Smooth muscle cell (in vitro differentiated cells): Measurements from ENCODE around the gene ARHGAP20. TPM values are rescaled to one million over a fixed set of nuclear protein-coding genes. Genes with fewer than 3 reads are reported as not detected.

Source experiments
- DNase-seq: peaks from one replicate; lab custom pipeline; 2025; ENCODE audit not compliant: unreplicated experiment; lab: John Stamatoyannopoulos, UW
- H2AFZ ChIP-seq: fragments of 200-600 bp; sonication (generic); 2 replicates; pipeline ENCODE4 v1.6.0; 2016; ENCODE audit warnings: antibody characterized with exemption, low read depth, mild to moderate bottlenecking
- H3F3A ChIP-seq: fragments of 200-600 bp; sonication (generic); 2 replicates; pipeline ENCODE4 v1.6.0; 2017; ENCODE audit warnings: antibody characterized with exemption, low read depth
- H3K27ac ChIP-seq: fragments of 200-600 bp; sonication (generic); 2 replicates; pipeline ENCODE4 v1.5.1; 2016; ENCODE audit warnings: low read depth, mild to moderate bottlenecking
- H3K27me3 ChIP-seq: fragments of 200-600 bp; sonication (generic); 2 replicates; pipeline ENCODE4 v1.6.1; 2016; ENCODE audit warnings: low read depth, mild to moderate bottlenecking
- H3K36me3 ChIP-seq: fragments of 200-600 bp; sonication (generic); 2 replicates; pipeline ENCODE4 v1.5.1; 2016; ENCODE audit warnings: low read depth
- H3K4me1 ChIP-seq: fragments of 200-600 bp; sonication (generic); 2 replicates; pipeline ENCODE4 v1.5.1; 2016; ENCODE audit warnings: low read depth
- H3K4me2 ChIP-seq: fragments of 200-600 bp; sonication (generic); 2 replicates; pipeline ENCODE4 v1.6.0; 2016; ENCODE audit warnings: mild to moderate bottlenecking
- H3K4me3 ChIP-seq: fragments of 200-600 bp; sonication (generic); 2 replicates; pipeline ENCODE4 v1.5.1; 2016; ENCODE audit warnings: mild to moderate bottlenecking
- H3K79me2 ChIP-seq: fragments of 200-600 bp; sonication (generic); 2 replicates; pipeline ENCODE4 v1.6.0; 2016; ENCODE audit warnings: low read depth, mild to moderate bottlenecking
- H3K9ac ChIP-seq: fragments of 200-600 bp; sonication (generic); 2 replicates; pipeline ENCODE4 v1.6.0; 2016; ENCODE audit warnings: low read depth
- H3K9me3 ChIP-seq: fragments of 200-600 bp; sonication (generic); replicated peaks from 2 replicates; pipeline ENCODE4 v1.5.1; 2016; ENCODE audit warnings: low read depth
- H4K20me1 ChIP-seq: fragments of 200-600 bp; sonication (generic); 2 replicates; pipeline ENCODE4 v1.6.0; 2016; ENCODE audit warnings: low read depth
- WGBS: methylation state at CpG from one replicate; pipeline ENCODE4 v1.1.7; 2016; ENCODE audit warnings: low lambda C conversion rate; 5-methylcytosine and 5-hydroxymethylcytosine counted together
- polyA plus RNA-seq: library from polyadenylated mRNA; unstranded; fragments of >200 nt; fragmentation: Nextera tagmentation; extraction: Ambion mirVana; gene quantifications from 2 replicates; pipeline ENCODE4 v1.2.1, GENCODE V29; 2016
- total RNA-seq: library from RNA; depleted of rRNA; stranded (reverse); fragments of >200 nt; gene quantifications from 2 replicates; pipeline ENCODE4 v1.2.3, GENCODE V29; 2014
- TF ChIP-seq, protein P1 (sequence below): fragments of 200-600 bp; sonication (generic); IDR thresholded peaks from 2 replicates; pipeline ENCODE4 v1.5.1; 2017; ENCODE audit warnings: borderline replicate concordance, mild to moderate bottlenecking, antibody characterized with exemption; ENCODE audit not compliant: insufficient read depth, poor library complexity, severe bottlenecking

Gene ARHGAP20
- total and polyA plus RNA-seq, 2 experiments from 2014 or later: 0.33 to 1.6 TPM

DNA sequence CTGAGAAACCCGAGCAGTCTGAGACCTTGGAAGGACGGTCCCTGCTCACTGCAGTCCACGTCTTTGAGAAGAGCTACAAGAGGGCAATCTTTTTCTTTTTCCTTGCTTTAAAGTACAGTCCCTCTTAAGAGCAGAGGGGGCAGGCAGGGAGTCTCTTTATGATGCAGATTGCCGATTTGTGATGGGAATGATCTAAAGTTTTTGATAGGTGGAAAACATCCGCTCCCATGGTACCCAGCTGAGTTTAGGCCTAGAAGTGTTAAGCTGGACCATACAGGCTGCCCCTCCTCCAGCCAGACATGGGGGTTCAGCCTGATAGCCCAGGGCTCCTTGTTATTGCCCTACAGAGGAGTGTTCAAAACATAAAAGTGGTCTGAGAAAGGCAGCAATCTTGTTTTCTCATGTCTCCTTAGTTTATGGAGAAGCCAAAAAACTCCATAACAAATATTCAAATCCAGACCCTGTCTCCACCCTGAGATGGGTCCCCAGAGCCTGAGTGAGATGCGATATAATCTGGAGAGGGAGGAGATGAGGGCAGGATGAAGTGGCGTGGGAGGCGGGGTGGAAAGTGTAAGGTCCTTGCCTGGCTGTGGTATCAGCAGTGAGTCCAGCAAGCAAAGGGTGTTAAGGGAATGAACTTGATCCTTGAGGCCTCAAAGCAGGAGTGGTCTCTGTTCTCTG lies 147.4 kb downstream of the ARHGAP20 start:
- WGBS: 31% methylated on average over 8 of the region's 8 CpGs
- H3F3A ChIP-seq: no peaks in the 10 kb centered on the region
- H3K79me2 ChIP-seq: no peaks in the 10 kb centered on the region
- no peak overlapping the region for H3K4me3 ChIP-seq
- peaks cover 9% of the 10 kb centered on the region for H3K4me1 ChIP-seq
- no peaks in the 10 kb centered on the region for H4K20me1 ChIP-seq
- H3K4me2 ChIP-seq: peak overlapping the region; percentile 46
- H2AFZ ChIP-seq: no peak overlapping the region
- no peak for DNase-seq
- TF ChIP-seq, protein P1, sequence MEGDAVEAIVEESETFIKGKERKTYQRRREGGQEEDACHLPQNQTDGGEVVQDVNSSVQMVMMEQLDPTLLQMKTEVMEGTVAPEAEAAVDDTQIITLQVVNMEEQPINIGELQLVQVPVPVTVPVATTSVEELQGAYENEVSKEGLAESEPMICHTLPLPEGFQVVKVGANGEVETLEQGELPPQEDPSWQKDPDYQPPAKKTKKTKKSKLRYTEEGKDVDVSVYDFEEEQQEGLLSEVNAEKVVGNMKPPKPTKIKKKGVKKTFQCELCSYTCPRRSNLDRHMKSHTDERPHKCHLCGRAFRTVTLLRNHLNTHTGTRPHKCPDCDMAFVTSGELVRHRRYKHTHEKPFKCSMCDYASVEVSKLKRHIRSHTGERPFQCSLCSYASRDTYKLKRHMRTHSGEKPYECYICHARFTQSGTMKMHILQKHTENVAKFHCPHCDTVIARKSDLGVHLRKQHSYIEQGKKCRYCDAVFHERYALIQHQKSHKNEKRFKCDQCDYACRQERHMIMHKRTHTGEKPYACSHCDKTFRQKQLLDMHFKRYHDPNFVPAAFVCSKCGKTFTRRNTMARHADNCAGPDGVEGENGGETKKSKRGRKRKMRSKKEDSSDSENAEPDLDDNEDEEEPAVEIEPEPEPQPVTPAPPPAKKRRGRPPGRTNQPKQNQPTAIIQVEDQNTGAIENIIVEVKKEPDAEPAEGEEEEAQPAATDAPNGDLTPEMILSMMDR: no peak
- H3K9ac ChIP-seq: no peak overlapping the region
- H3K9me3 ChIP-seq: no peaks in the 10 kb centered on the region
- H3K27me3 ChIP-seq: no peaks in the 10 kb centered on the region
- no peak overlapping the region for H3K27ac ChIP-seq
- H3K36me3 ChIP-seq: no peaks in the 10 kb centered on the region

DNA sequence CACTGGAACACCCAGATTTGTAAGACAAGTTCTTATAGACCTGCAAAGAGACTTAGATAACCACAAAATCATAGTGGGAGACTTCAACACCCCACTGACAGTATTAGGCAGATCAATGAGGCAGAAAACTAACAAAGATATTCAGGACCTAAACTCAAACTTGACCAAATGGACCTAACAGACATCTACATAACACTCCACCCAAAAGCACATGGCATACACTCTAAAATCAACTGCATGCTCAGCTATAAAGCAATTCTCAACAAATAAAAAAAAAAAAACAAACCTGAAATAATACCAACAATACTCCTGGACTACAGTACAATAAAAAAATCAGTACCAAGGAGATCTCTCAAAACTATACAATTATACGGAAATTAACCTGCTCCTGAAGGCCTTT lies 167.5 kb downstream of the ARHGAP20 start:
- H3K27me3 ChIP-seq: no peaks in the 10 kb centered on the region
- no peak for DNase-seq
- H3K9ac ChIP-seq: no peak overlapping the region
- H3K4me2 ChIP-seq: no peak overlapping the region
- no peaks in the 10 kb centered on the region for H3K9me3 ChIP-seq
- 93% methylated on average over 1 of the region's 1 CpG for WGBS
- TF ChIP-seq, protein P1: no peak
- no peak overlapping the region for H3K4me3 ChIP-seq
- H3K79me2 ChIP-seq: no peaks in the 10 kb centered on the region
- no peak overlapping the region for H3K27ac ChIP-seq
- no peaks in the 10 kb centered on the region for H3F3A ChIP-seq
- no peak overlapping the region for H2AFZ ChIP-seq
- H4K20me1 ChIP-seq: no peaks in the 10 kb centered on the region
- no peaks in the 10 kb centered on the region for H3K36me3 ChIP-seq
- H3K4me1 ChIP-seq: no peaks in the 10 kb centered on the region

DNA sequence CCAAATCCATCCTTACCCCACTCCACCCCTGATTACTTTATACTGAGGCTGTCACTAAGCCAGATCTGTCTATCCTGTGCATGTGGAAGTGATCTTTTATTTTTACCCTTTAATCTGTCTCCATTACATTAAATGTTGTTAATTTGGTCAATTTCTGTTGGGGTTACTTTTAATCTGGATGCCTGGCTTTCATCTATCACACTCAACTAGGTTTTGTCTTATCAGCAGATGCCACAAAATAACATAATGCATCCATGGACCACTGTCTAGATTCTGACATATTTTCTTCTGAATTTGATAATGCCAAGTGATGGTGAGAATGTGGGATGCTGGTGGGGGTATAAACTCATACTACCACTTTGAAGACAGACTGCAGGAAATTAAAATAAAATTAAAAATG lies 174.1 kb downstream of the ARHGAP20 start:
- no peaks in the 10 kb centered on the region for H3K4me1 ChIP-seq
- no peak for DNase-seq
- no peak overlapping the region for H3K4me3 ChIP-seq
- no peaks in the 10 kb centered on the region for H4K20me1 ChIP-seq
- no peak overlapping the region for H2AFZ ChIP-seq
- H3K9ac ChIP-seq: no peak overlapping the region
- H3K27ac ChIP-seq: no peak overlapping the region
- no peaks in the 10 kb centered on the region for H3F3A ChIP-seq
- TF ChIP-seq, protein P1: no peak
- no peaks in the 10 kb centered on the region for H3K27me3 ChIP-seq
- no peaks in the 10 kb centered on the region for H3K36me3 ChIP-seq
- no peaks in the 10 kb centered on the region for H3K9me3 ChIP-seq
- no peaks in the 10 kb centered on the region for H3K79me2 ChIP-seq
- H3K4me2 ChIP-seq: no peak overlapping the region
